ENCODE data around the gene CDK11B.

GRCh38 chr1:1599030-1599934, 59.5 kb downstream of the CDK11B start:
- no peak for TF ChIP-seq CTCF (conservative IDR thresholded peaks at IDR 0.05)
- TF ChIP-seq ZFX (IDR thresholded peaks at IDR 0.05) = 0 out of 2 replicates have a peak, but pooled peaks have one; percentile 14

Measured in C4-2B (cell line).